ENCODE results near the gene SELENOO. TPM values are rescaled to one million over a fixed set of nuclear protein-coding genes. Genes with fewer than 3 reads are reported as not detected.

SELENOO gene
- total RNA-seq, 1 donor from 2014 or later, result 17.6 TPM

- ATAC-seq, result no peak
- no peaks in the 10 kb centered on the region for H3K9me3 ChIP-seq
- H3K27ac ChIP-seq, result no peak overlapping the region
- intact Hi-C loops (cut with DNase I), result loop anchor here (10.0 kb wide), 1 partner anchor 242 kb away; the partner anchor contains the start of genes LMF2 and NCAPH2
- peaks cover 15% of the 10 kb centered on the region for H3K27me3 ChIP-seq
- no peak overlapping the region for H3K4me3 ChIP-seq
- no peaks in the 10 kb centered on the region for H3K36me3 ChIP-seq
- TF ChIP-seq, protein P1, sequence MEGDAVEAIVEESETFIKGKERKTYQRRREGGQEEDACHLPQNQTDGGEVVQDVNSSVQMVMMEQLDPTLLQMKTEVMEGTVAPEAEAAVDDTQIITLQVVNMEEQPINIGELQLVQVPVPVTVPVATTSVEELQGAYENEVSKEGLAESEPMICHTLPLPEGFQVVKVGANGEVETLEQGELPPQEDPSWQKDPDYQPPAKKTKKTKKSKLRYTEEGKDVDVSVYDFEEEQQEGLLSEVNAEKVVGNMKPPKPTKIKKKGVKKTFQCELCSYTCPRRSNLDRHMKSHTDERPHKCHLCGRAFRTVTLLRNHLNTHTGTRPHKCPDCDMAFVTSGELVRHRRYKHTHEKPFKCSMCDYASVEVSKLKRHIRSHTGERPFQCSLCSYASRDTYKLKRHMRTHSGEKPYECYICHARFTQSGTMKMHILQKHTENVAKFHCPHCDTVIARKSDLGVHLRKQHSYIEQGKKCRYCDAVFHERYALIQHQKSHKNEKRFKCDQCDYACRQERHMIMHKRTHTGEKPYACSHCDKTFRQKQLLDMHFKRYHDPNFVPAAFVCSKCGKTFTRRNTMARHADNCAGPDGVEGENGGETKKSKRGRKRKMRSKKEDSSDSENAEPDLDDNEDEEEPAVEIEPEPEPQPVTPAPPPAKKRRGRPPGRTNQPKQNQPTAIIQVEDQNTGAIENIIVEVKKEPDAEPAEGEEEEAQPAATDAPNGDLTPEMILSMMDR (IDR thresholded peaks at IDR 0.05), result no peak
- peaks cover 15% of the 10 kb centered on the region for H3K4me1 ChIP-seq
- no peak for DNase-seq
These were observed 61.7 kb downstream of the SELENOO start for GRCh38 chr22:50262460-50262911.

GRCh38 chr22:50262973-50263617, 62.3 kb downstream of the SELENOO start:
- Histone ChIP-seq H3K36me3 (no peaks in the 10 kb centered on the region), H3K27ac (no peak overlapping the region), H3K27me3 (peaks cover 15% of the 10 kb centered on the region), H3K9me3 (no peaks in the 10 kb centered on the region), H3K4me1 (peaks cover 20% of the 10 kb centered on the region), H3K4me3 (no peak overlapping the region)
- ATAC-seq (no peak), DNase-seq (no peak)
- intact Hi-C loops (cut with DNase I), result loop anchor here (10.0 kb wide), 1 partner anchor 242 kb away; the partner anchor contains the start of genes LMF2 and NCAPH2
- TF ChIP-seq, protein P1 (IDR thresholded peaks at IDR 0.05), result no peak

- H3K9me3 ChIP-seq, result no peaks in the 10 kb centered on the region
- ATAC-seq (no peak), DNase-seq (no peak)
- TF ChIP-seq, protein P1 (IDR thresholded peaks at IDR 0.05), result no peak
- H3K4me3 ChIP-seq, result no peak overlapping the region
- H3K36me3 ChIP-seq, result no peaks in the 10 kb centered on the region
- intact Hi-C loops (cut with DNase I), result loop anchor here (10.0 kb wide), 1 partner anchor 241 kb away; the partner anchor contains the start of genes LMF2 and NCAPH2
- H3K27me3 ChIP-seq, result peaks cover 15% of the 10 kb centered on the region
- H3K4me1 ChIP-seq, result peaks cover 30% of the 10 kb centered on the region
- no peak overlapping the region for H3K27ac ChIP-seq
These were observed 63.4 kb downstream of the SELENOO start for GRCh38 chr22:50264104-50264745.

DNA sequence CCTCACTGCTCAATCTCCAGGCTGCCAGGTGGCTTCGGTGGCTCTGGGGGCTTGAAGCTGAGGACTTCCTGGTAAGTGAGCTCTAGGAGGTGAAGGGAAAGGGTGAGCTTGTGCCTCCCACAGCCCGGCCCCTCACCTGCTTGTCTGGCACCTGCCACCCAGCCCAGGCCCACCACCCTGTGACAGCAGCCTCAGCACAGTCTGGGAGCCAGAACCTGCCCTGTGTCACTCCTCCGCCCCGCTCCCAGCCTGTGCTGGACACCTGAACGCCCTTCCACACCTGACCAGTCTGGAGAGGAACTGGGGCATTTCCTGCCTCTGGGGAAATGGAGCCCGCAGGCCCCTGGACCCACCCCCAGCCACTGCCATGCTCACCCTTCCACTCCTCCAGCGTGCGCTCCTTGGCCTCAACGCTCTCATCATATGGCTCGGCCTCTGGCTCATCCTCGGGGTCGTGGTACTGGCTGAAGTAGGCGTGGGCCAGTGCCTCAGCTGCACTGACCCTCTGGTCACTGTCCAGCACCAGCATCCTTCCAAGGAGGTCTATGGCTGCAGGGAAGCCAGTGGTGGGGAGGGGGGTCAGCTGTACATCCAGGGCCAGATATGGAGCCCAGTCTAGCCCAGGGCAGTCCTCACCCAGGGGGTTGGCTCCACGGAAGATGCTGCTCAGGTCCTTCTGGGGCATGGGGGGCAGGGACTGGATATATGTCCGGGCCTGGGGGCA, 64.3 kb downstream of the SELENOO start:
- TF ChIP-seq, protein P1 (IDR thresholded peaks at IDR 0.05), result no peak
- intact Hi-C loops (cut with DNase I), result loop anchor here (10.0 kb wide), 1 partner anchor 240 kb away; the partner anchor contains the start of genes LMF2 and NCAPH2
- Histone ChIP-seq H3K27me3 (peaks cover 15% of the 10 kb centered on the region), H3K4me3 (no peak overlapping the region), H3K9me3 (no peaks in the 10 kb centered on the region), H3K36me3 (no peaks in the 10 kb centered on the region), H3K27ac (no peak overlapping the region), H3K4me1 (peaks cover 37% of the 10 kb centered on the region)
- DNase-seq, result no peak
- ATAC-seq, result no peak

DNA sequence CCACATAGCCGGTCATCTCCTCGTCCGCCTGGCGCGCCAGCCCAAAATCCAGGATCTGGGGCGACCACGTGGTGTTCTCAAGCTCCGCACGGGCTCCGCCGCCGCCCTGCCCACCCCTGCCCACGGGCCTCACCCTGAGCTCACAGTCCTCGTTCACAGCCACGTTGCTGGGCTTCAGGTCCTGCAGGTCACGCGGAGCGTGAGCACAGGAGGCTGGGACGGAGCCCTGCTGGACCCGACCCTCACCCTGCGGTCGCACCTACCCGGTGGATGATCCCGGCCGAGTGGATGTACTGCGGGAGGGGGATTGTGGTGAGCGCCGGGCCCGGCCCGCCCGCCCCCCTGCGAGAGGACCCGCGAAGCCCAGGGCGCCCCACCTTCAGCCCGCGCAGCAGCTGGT, 66.2 kb downstream of the SELENOO start:
- no peak overlapping the region for H3K27ac ChIP-seq
- H3K36me3 ChIP-seq, result no peaks in the 10 kb centered on the region
- H3K4me1 ChIP-seq, result peaks cover 43% of the 10 kb centered on the region
- ATAC-seq, result no peak
- TF ChIP-seq, protein P1 (IDR thresholded peaks at IDR 0.05), result no peak
- no peak for DNase-seq
- H3K4me3 ChIP-seq, result peak overlapping the region; percentile 33
- H3K9me3 ChIP-seq, result no peaks in the 10 kb centered on the region
- H3K27me3 ChIP-seq, result peaks cover 12% of the 10 kb centered on the region
- intact Hi-C loops (cut with DNase I), result loop anchor here (10.0 kb wide), 1 partner anchor 238 kb away; the partner anchor contains the start of genes LMF2 and NCAPH2

Other genes starting within 250 kb of the SELENOO start
- gene PIM3, start 240.2 kb upstream of the SELENOO start, total RNA-seq, result 119 TPM
- not detected for gene IL17REL, start 188.2 kb upstream of the SELENOO start, total RNA-seq
- not detected for gene TTLL8, start 142.7 kb upstream of the SELENOO start, total RNA-seq
- 2.3 TPM for gene MLC1, start 115.6 kb upstream of the SELENOO start, total RNA-seq
- gene MOV10L1, start 111.0 kb upstream of the SELENOO start, total RNA-seq, result 1.2 TPM
- 3.0 TPM for gene PANX2, start 30.3 kb upstream of the SELENOO start, total RNA-seq
- 36.5 TPM for gene TRABD, start 15.1 kb upstream of the SELENOO start, total RNA-seq
- 51.3 TPM for gene TUBGCP6, start 44.0 kb downstream of the SELENOO start, total RNA-seq
- 48.9 TPM for gene HDAC10, start 50.3 kb downstream of the SELENOO start, total RNA-seq
- 22.2 TPM for gene MAPK12, start 60.7 kb downstream of the SELENOO start, total RNA-seq
- 26.1 TPM for gene MAPK11, start 69.4 kb downstream of the SELENOO start, total RNA-seq
- gene PLXNB2, start 106.6 kb downstream of the SELENOO start, total RNA-seq, result 308 TPM
- gene DENND6B, start 126.0 kb downstream of the SELENOO start, total RNA-seq, result 9.3 TPM
- gene PPP6R2, start 142.3 kb downstream of the SELENOO start, total RNA-seq, result 54.0 TPM

All from upper lobe of right lung (tissue), 1 donor.